HG03196 (cell line): ENCODE data around the gene ZDHHC14.

Source experiments
- ATAC-seq: cut with Tn5 transposase; IDR thresholded peaks from one replicate; pipeline ENCODE4 v1.9.1; 2021; ENCODE audit not compliant: unreplicated experiment

ZDHHC14 gene

GRCh38 chr6:157635388-157636244 is 254.6 kb downstream of the ZDHHC14 start:
- no peak for ATAC-seq

GRCh38 chr6:157637516-157637915 is 256.5 kb downstream of the ZDHHC14 start:
- no peak for ATAC-seq

GRCh38 chr6:157637941-157638662 is 257.1 kb downstream of the ZDHHC14 start:
- ATAC-seq = no peak

GRCh38 chr6:157638779-157639178 is 257.8 kb downstream of the ZDHHC14 start:
- ATAC-seq = no peak

GRCh38 chr6:157640746-157641451 is 259.9 kb downstream of the ZDHHC14 start:
- ATAC-seq = no peak

DNA sequence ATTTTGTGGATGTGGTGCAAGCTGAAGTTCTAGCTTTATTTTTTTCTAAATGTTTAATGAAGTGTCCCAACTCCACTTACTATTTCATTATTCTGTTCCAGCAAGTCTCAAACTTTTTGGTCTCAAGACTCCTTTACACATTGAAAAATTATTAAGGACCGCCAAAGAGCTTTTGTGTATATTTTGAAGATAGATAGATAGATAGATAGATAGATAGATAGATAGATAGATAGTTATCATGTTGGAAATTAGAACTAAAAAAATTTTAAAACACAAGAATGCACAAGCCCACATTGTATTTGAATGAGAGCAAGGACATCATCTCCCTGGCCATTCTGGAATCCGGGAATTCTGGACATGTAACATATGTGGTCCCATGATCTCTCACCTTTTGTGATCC is 260.8 kb downstream of the ZDHHC14 start:
- ATAC-seq = no peak

DNA sequence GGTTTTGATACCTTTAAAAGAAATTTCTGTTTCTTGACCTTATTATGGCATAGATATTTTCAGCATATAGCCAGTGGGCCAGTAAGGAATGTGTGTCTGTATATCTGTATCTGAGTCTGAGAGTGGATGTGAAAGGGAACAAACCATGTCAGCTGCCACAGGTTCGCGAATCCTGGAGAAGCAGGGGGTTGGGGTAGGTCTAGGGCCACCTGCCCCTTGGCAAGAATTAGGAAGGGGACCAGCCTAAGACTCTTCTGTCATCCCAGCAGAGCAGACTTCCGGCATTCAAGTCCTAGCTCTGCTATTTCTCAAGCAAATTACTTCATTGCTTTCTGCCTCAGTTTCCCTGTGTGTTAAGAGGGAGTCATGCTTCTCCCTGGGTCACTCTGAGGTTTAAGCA is 261.7 kb downstream of the ZDHHC14 start:
- ATAC-seq = no peak

- ATAC-seq = no peak
These were observed 263.2 kb downstream of the ZDHHC14 start for GRCh38 chr6:157644043-157644810.

DNA sequence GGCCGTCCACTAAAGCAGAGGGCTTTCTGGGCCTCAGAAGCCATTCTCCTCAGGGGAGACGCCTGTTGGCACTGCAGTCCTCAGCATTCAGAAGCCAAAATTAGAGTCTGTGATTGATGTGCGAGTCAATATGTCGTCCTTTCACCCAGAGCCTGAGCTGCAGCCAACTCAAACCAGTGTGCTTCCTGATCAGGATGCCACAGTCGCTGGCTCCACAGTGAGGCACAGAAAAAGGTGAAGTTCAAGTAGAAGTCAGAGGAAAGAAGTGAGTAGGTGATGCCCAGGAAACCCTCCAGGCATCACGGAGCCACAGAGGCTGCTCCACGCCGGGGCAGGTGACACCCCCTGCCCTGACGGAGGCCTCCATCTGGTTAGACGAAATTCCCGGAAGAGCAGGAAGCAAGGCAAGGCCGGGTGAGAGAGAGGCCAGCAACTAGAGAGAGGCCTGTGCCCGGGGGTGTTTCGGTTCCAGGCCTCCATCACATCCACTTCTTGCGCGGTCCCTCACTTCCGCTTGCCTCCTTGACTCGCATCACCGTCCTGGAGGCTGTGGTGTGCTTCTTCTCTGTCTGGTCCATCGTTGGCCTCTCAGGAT is 264.3 kb downstream of the ZDHHC14 start:
- no peak for ATAC-seq

- ATAC-seq = no peak
These were observed 265.0 kb downstream of the ZDHHC14 start for GRCh38 chr6:157646012-157646411.

DNA sequence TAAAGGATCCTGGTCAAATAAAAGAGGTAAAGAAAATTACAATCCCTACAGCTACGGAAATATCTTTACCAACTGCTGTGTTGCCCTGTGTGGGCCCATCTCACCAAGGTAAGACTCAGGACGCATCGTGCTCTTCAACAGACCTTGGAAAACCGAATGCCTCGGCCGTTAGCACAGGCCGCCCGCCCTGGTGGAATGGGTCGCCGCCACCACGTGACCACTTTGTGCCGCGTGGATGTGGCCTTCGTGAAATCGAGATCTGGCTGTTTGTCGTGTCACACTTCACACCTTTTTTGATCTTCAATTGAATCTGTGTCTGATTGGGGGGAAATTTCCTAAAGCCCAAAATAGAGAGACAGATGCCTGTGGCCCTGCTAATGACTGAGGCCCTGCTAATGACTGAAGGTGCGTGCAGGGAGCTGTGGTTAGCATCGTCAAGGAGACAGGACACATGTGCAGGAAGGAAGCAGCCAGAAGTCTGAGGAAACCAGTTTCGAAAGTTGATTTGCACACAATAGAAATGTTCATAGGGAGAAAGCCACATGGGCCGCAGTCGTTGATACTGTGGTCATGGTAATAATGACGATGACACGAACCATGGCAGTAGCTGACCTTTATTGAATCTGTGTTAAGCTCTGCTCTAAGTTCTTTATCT is 266.4 kb downstream of the ZDHHC14 start:
- ATAC-seq = no peak

DNA sequence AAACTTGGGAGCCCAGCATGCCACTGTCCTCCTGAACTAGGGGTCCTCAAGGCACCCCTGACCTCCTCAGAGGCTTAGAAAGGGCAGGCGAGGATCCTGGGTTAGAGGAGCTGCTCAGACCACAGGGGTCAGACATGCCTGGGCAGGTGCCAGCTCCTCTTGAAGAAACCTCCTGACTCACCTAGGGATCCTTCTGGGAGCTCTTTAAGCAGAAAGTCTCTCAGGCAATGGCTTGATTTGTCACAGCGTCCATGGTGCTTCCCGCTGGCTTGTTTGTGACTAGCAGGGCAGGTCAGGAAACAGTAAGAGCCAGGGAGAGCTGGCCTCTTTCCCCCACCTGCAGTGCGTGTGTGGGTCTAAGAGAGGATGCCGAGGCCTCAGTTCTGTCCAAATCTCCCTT is 267.6 kb downstream of the ZDHHC14 start:
- ATAC-seq = no peak

DNA sequence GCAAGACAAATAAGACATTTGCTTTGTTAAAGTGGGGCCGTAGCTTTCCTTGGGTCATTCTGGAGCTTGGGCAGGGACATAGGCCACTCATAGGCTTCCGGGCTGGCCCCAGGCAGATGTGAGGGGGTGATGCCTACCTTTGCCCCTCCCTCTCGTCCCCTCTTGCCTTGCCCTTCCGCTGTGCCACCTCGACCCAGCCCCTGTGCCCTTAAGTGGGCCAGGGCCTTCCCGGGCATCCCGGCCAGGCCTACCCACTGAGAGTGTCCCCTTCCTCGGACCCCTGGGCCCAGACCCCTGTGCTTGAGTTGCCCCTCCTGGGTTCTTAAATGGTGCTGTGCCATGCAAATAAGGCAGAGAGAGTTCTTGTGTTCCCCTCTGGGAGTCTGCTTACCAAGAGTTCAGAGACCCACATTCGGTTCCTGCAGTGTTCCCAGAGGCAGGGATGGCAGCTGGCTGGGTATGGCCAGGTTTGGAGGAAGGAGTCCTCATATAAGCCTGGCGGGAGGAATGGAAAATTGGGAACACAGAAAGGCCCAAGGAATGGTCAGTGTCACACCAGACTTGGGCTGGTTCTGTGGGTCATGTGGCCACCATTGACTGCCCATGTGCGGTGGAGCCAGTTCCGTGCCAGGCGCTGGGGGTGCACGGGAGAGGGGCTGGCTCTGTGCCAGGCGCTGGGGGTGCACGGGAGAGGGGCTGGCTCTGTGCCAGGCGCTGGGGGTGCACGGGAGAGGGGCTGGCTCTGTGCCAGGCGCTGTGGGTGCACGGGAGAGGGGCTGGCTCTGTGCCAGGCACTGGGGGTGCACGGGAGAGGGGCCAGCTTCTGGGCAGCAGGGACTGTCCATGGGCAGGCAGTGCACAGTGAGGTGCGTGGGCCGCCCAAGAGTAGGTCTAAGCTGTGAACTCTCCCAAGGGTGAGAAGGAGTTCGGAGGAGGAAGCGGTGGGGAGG is 268.6 kb downstream of the ZDHHC14 start:
- ATAC-seq = no peak

GRCh38 chr6:157650261-157650640 is 269.3 kb downstream of the ZDHHC14 start:
- ATAC-seq = no peak

- ATAC-seq = no peak
These were observed 269.8 kb downstream of the ZDHHC14 start for GRCh38 chr6:157650801-157651200.

GRCh38 chr6:157651731-157652490 is 270.9 kb downstream of the ZDHHC14 start:
- ATAC-seq = no peak

GRCh38 chr6:157652601-157653363 is 271.8 kb downstream of the ZDHHC14 start:
- no peak for ATAC-seq
